Fibroblast of lung (primary cell): ENCODE data around the gene KLK8.

Experiments
- CTCF ChIP-seq, 2 donors: IDR thresholded peaks in 1 of 2; conservative IDR thresholded peaks in 1 of 2; 1 replicate in 1 of 2; 2 replicates in 1 of 2; pipeline ENCODE4 v1.5.1; 2011 to 2012; ENCODE audit warnings: low read length in 2 of 2, control low read depth in 1 of 2, inconsistent platforms in 1 of 2, low read depth in 1 of 2, mild to moderate bottlenecking in 1 of 2
- EZH2 ChIP-seq: IDR thresholded peaks from 2 replicates; pipeline ENCODE4 v1.5.1; 2012; ENCODE audit warnings: low read length, control low read depth, mild to moderate bottlenecking; ENCODE audit errors: missing control alignments

GRCh38 chr19:50979758-50980157 lies 21.6 kb downstream of the KLK8 start:
- TF ChIP-seq EZH2: no peak
- TF ChIP-seq CTCF (conservative IDR thresholded peaks at IDR 0.05 in 1 of 2, IDR thresholded peaks at IDR 0.05 in 1 of 2; ENCODE audit: low read depth in 1 of 2, low read length in 2 of 2): no peak
